SK-N-SH treated with all-trans-retinoic acid at 6 μM for 48 hours (cell line): ENCODE results near the gene PVALEF.

ENCODE experiments used
- ATAC-seq: fragments of 200-7000 bp; cut with Tn5 transposase; 3 replicates; pipeline ENCODE4 v1.9.1; 2020; ENCODE audit warnings: mild to moderate bottlenecking, moderate library complexity
- ARNTL ChIP-seq: fragments of 450-650 bp; formaldehyde crosslinking; IDR thresholded peaks from 2 replicates; pipeline ENCODE4 v1.5.0; 2020; ENCODE audit warnings: low read depth, mild to moderate bottlenecking, moderate library complexity, borderline replicate concordance
- BACH2 ChIP-seq: fragments of 250-450 bp; sonication (Bioruptor Pico); IDR thresholded peaks from 2 replicates; pipeline ENCODE4 v1.9.0; 2021; ENCODE audit warnings: mild to moderate bottlenecking, borderline replicate concordance
- CREB5 ChIP-seq: fragments of 250-450 bp; sonication (Bioruptor Pico); IDR thresholded peaks from 2 replicates; pipeline ENCODE4 v1.5.1; 2020; ENCODE audit warnings: low read depth, mild to moderate bottlenecking, moderate library complexity
- CSDC2 ChIP-seq: fragments of 250-450 bp; sonication (Bioruptor Pico); IDR thresholded peaks from 2 replicates; pipeline ENCODE4 v1.5.0; 2020; ENCODE audit warnings: mild to moderate bottlenecking, moderate library complexity
- CSRNP3 ChIP-seq: fragments of 250-450 bp; sonication (Bioruptor Pico); IDR thresholded peaks from 2 replicates; pipeline ENCODE4 v1.5.1; 2021; ENCODE audit warnings: mild to moderate bottlenecking, moderate library complexity
- ESRRG ChIP-seq: fragments of 250-450 bp; sonication (Bioruptor Pico); IDR thresholded peaks from 2 replicates; pipeline ENCODE4 v1.6.1; 2021; ENCODE audit warnings: mild to moderate bottlenecking
- ISL1 ChIP-seq: fragments of 250-450 bp; sonication (Bioruptor Pico); IDR thresholded peaks from 2 replicates; pipeline ENCODE4 v2.1.2; 2022; ENCODE audit warnings: mild to moderate bottlenecking, moderate library complexity
- OSR1 ChIP-seq: fragments of 250-450 bp; sonication (Bioruptor Pico); IDR thresholded peaks from 2 replicates; pipeline ENCODE4 v1.8.0; 2022; ENCODE audit warnings: moderate library complexity, mild to moderate bottlenecking, inconsistent platforms
- PATZ1 ChIP-seq: fragments of 250-450 bp; sonication (Bioruptor Pico); IDR thresholded peaks from 2 replicates; pipeline ENCODE4 v1.8.0; 2020; ENCODE audit warnings: mild to moderate bottlenecking, moderate library complexity, borderline replicate concordance
- POU6F1 ChIP-seq: fragments of 250-450 bp; sonication (Bioruptor Pico); IDR thresholded peaks from 2 replicates; pipeline ENCODE4 v1.8.0; 2021; ENCODE audit warnings: low read depth, mild to moderate bottlenecking, moderate library complexity, borderline replicate concordance
- PPARA ChIP-seq: fragments of 250-450 bp; sonication (Bioruptor Pico); IDR thresholded peaks from 2 replicates; pipeline ENCODE4 v1.5.0; 2020; ENCODE audit warnings: mild to moderate bottlenecking, borderline replicate concordance
- RARB ChIP-seq: fragments of 250-450 bp; sonication (Bioruptor Pico); IDR thresholded peaks from 2 replicates; pipeline ENCODE4 v1.8.0; 2021; ENCODE audit warnings: mild to moderate bottlenecking, moderate library complexity
- SNAI2 ChIP-seq: fragments of 250-450 bp; sonication (Bioruptor Pico); IDR thresholded peaks from 2 replicates; pipeline ENCODE4 v1.5.0; 2020; ENCODE audit warnings: mild to moderate bottlenecking, moderate library complexity
- TCF4 ChIP-seq: fragments of 250-450 bp; sonication (Bioruptor Pico); IDR thresholded peaks from 2 replicates; pipeline ENCODE4 v1.8.0; 2021; ENCODE audit warnings: mild to moderate bottlenecking, moderate library complexity, borderline replicate concordance
- TOX ChIP-seq: fragments of 250-450 bp; sonication (Bioruptor Pico); IDR thresholded peaks from 2 replicates; pipeline ENCODE4 v1.8.0; 2021; ENCODE audit warnings: mild to moderate bottlenecking, moderate library complexity, borderline replicate concordance
- TSHZ2 ChIP-seq: fragments of 250-450 bp; sonication (Bioruptor Pico); IDR thresholded peaks from 2 replicates; pipeline ENCODE4 v1.5.0; 2020; ENCODE audit warnings: mild to moderate bottlenecking, moderate library complexity
- ZC3H10 ChIP-seq: fragments of 250-450 bp; sonication (Bioruptor Pico); IDR thresholded peaks from 2 replicates; pipeline ENCODE4 v1.5.1; 2021; ENCODE audit warnings: mild to moderate bottlenecking, moderate library complexity
- ZFP30 ChIP-seq: fragments of 450-650 bp; formaldehyde crosslinking; IDR thresholded peaks from 2 replicates; pipeline ENCODE4 v1.5.0; 2022; ENCODE audit warnings: mild to moderate bottlenecking, moderate library complexity
- ZNF565 ChIP-seq: fragments of 450-650 bp; formaldehyde crosslinking; conservative IDR thresholded peaks from 2 replicates; pipeline ENCODE4 v1.5.0; 2020; ENCODE audit warnings: low read depth, mild to moderate bottlenecking, moderate library complexity
- ZNF70 ChIP-seq: fragments of 450-650 bp; formaldehyde crosslinking; IDR thresholded peaks from 2 replicates; pipeline ENCODE4 v1.5.0; 2020; ENCODE audit warnings: mild to moderate bottlenecking, moderate library complexity

Gene PVALEF

GRCh38 chr17:81147701-81148100, 17.6 kb upstream of the PVALEF start:
- TF ChIP-seq TSHZ2 (CRISPR knock-in tag) (no peak), PPARA (CRISPR knock-in tag) (no peak), SNAI2 (no peak), ARNTL (no peak), ZFP30 (CRISPR knock-in tag) (no peak), TOX (CRISPR knock-in tag) (no peak), OSR1 (CRISPR knock-in tag) (no peak), BACH2 (CRISPR knock-in tag) (no peak), ZC3H10 (CRISPR knock-in tag) (no peak), ZNF70 (no peak), ESRRG (no peak), CREB5 (CRISPR knock-in tag) (no peak), ISL1 (CRISPR knock-in tag) (no peak), CSRNP3 (CRISPR knock-in tag) (no peak), RARB (CRISPR knock-in tag) (no peak)
- no peak for ATAC-seq

DNA sequence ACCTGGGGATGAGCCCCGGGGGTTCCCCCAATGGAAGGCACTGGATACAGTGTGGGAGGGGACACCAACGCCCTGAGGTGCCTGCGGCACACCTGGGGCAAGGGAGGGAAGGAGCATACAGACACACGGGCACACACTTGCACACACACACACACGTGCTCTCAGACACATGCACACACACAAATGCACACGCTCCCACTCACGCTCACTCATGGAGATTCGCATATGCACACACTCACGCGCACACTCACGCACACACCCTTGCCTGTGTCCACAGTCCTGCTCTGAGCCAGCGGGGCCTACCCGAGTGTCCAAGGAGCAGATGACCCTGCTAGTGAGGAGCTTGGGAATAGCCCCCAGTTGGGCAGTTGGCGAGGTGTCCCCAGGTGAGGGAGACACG, 16.7 kb upstream of the PVALEF start:
- no peak for ATAC-seq
- no peak for TF ChIP-seq ZC3H10 (CRISPR knock-in tag)

DNA sequence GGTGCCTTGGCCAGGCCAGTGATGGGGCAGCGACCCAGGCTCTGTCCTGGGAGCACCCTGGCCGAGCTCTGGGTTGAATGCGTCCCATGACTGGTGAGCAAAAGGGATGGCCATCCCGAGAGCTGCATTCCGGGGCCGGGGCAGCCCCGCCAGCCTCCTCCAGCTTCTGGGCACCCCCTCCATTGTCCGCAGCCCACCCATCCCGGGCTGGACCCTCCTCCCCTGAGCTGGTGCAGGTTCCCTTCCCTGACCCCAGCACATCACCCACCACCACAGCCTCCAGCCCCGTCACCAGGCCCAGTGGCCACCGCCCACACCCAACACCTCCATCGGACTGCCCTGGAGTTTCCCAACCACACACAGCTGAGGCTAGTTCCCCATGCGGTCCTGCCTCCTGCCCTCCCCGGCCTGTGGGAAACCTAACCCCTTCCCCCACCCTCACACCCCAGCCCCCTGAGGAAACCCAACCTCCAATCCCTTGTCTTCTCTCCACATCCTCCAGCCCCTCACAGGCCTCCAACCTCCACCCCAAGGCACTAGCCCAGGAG, 16.2 kb upstream of the PVALEF start:
- TF ChIP-seq PPARA (CRISPR knock-in tag), result no peak
- no peak for TF ChIP-seq RARB (CRISPR knock-in tag)
- TF ChIP-seq PATZ1 (CRISPR knock-in tag), result no peak
- no peak for TF ChIP-seq TOX (CRISPR knock-in tag)
- no peak for TF ChIP-seq ESRRG
- no peak for TF ChIP-seq SNAI2
- no peak for TF ChIP-seq ZC3H10 (CRISPR knock-in tag)
- no peak for TF ChIP-seq ARNTL
- no peak for TF ChIP-seq POU6F1
- no peak for TF ChIP-seq BACH2 (CRISPR knock-in tag)
- TF ChIP-seq TCF4 (CRISPR knock-in tag), result no peak
- TF ChIP-seq, all 23 proteins: peak for 0
- no peak for ATAC-seq

- no peak for ATAC-seq
- TF ChIP-seq PPARA (CRISPR knock-in tag) (no peak), CSDC2 (CRISPR knock-in tag) (no peak), CSRNP3 (CRISPR knock-in tag) (no peak), BACH2 (CRISPR knock-in tag) (no peak), PATZ1 (CRISPR knock-in tag) (no peak), POU6F1 (no peak), ARNTL (no peak), ZNF565 (no peak)
Measured at GRCh38 chr17:81150377-81151077, 14.8 kb upstream of the PVALEF start.
